Caco-2 (cell line): ENCODE data around the gene RC3H2. TPM values are rescaled to one million over a fixed set of nuclear protein-coding genes. Genes with fewer than 3 reads are reported as not detected.

ENCODE experiments used
- BruUV-seq: library from RNA; stranded (reverse); fragments of 400-500 nt; replicated peaks from 2 replicates; lab custom pipeline; 2021; lab: Mats Ljungman, UMichigan
- CTCF ChIA-PET: fragments of 300-600 bp; sonication (Branson Sonifier 250); formaldehyde crosslinking; loops from one replicate; lab custom pipeline; 2022; ENCODE audit warnings: antibody characterized with exemption; lab: Charles Lee
- POLR2A ChIA-PET: fragments of 300-600 bp; sonication (Branson Sonifier 250); formaldehyde crosslinking; loops from one replicate; lab custom pipeline; 2022; ENCODE audit warnings: antibody characterized with exemption; lab: Charles Lee
- DNase-seq, 2 experiments: peaks; one replicate each; pipeline versions ENCODE4 v3.0.0 to v3.0.0-alpha.2; 2020 to 2022
- H3K27me3 ChIP-seq: replicated peaks from 2 replicates; pipeline ENCODE4 v1.6.0; 2011; ENCODE audit warnings: low read length; ENCODE audit not compliant: control insufficient read depth, insufficient read depth
- H3K36me3 ChIP-seq: 2 replicates; pipeline ENCODE4 v1.5.1; 2011; ENCODE audit warnings: low read length; ENCODE audit not compliant: control insufficient read depth, insufficient read depth
- H3K4me1 ChIP-seq: fragments of 250-450 bp; sonication (Bioruptor Pico); 2 replicates; pipeline ENCODE4 v1.5.1; 2020; ENCODE audit warnings: mild to moderate bottlenecking
- H3K4me3 ChIP-seq: 2 replicates; pipeline ENCODE4 v1.5.1; 2011; ENCODE audit warnings: low read depth, mild to moderate bottlenecking, control low read depth, low read length
- H3K9me3 ChIP-seq: fragments of 250-450 bp; sonication (Bioruptor Pico); 2 replicates; pipeline ENCODE4 v1.5.1; 2020; ENCODE audit warnings: mild to moderate bottlenecking, moderate library complexity
- H3K27ac Mint-ChIP-seq: one replicate; pipeline ENCODE4 v1.8.0; 2022; ENCODE audit warnings: mixed read lengths; ENCODE audit not compliant: unreplicated experiment
- H3K27me3 Mint-ChIP-seq: one replicate; pipeline ENCODE4 v1.8.0; 2022; ENCODE audit warnings: mixed read lengths; ENCODE audit not compliant: insufficient read depth, unreplicated experiment
- H3K36me3 Mint-ChIP-seq: one replicate; pipeline ENCODE4 v1.8.0; 2022; ENCODE audit warnings: mild to moderate bottlenecking, mixed read lengths; ENCODE audit not compliant: insufficient read depth, unreplicated experiment
- H3K4me1 Mint-ChIP-seq: one replicate; pipeline ENCODE4 v1.8.0; 2022; ENCODE audit warnings: low read depth, mixed read lengths; ENCODE audit not compliant: unreplicated experiment
- H3K4me3 Mint-ChIP-seq: one replicate; pipeline ENCODE4 v1.8.0; 2022; ENCODE audit warnings: mild to moderate bottlenecking, moderate library complexity, mixed read lengths; ENCODE audit not compliant: unreplicated experiment
- H3K9me3 Mint-ChIP-seq: one replicate; pipeline ENCODE4 v1.8.0; 2022; ENCODE audit warnings: mixed read lengths; ENCODE audit not compliant: unreplicated experiment
- CTCF ChIP-seq, 2 experiments: fragments of 200-600 bp in 1 of 2; IDR thresholded peaks; 1 replicate in 1 of 2; 2 replicates in 1 of 2; pipeline versions ENCODE4 v1.5.1 to v1.8.0; 2011 to 2022; ENCODE audit warnings: antibody characterized with exemption in 1 of 2, control low read depth in 1 of 2, inconsistent platforms in 1 of 2, low read depth in 1 of 2, low read length in 1 of 2, mild to moderate bottlenecking in 1 of 2, moderate library complexity in 1 of 2; ENCODE audit not compliant: insufficient read depth in 1 of 2, severe bottlenecking in 1 of 2, unreplicated experiment in 1 of 2
- intact Hi-C: fragments of 100-400 bp; cut with micrococcal nuclease; formaldehyde crosslinking; loops from one replicate; pipeline ENCODE4 v1.10.0; 2022; ENCODE audit not compliant: unreplicated experiment
- total RNA-seq: library from RNA; stranded (reverse); gene quantifications from 2 replicates; pipeline ENCODE4 v1.2.3, GENCODE V29; 2022

RC3H2 gene
- total RNA-seq, 1 experiment from 2014 or later, result 53.8 TPM

DNA sequence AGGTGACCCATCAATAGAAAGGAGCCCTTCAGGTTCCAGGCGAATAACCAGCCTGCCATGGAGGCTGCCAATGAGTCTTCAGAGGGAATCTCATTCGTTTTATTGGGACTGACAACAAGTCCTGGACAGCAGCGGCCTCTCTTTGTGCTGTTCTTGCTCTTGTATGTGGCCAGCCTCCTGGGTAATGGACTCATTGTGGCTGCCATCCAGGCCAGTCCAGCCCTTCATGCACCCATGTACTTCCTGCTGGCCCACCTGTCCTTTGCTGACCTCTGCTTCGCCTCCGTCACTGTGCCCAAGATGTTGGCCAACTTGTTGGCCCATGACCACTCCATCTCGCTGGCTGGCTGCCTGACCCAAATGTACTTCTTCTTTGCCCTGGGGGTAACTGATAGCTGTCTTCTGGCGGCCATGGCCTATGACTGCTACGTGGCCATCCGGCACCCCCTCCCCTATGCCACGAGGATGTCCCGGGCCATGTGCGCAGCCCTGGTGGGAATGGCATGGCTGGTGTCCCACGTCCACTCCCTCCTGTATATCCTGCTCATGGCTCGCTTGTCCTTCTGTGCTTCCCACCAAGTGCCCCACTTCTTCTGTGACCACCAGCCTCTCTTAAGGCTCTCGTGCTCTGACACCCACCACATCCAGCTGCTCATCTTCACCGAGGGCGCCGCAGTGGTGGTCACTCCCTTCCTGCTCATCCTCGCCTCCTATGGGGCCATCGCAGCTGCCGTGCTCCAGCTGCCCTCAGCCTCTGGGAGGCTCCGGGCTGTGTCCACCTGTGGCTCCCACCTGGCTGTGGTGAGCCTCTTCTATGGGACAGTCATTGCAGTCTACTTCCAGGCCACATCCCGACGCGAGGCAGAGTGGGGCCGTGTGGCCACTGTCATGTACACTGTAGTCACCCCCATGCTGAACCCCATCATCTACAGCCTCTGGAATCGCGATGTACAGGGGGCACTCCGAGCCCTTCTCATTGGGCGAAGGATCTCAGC lies 104.8 kb downstream of the RC3H2 start, which contains the start of gene OR1K1:
TSS of gene OR1K1 (plus strand) at position 58 of the 995 bp plus-strand sequence. CDS start at position 58, 0 bp downstream.
- Mint-ChIP-seq H3K27ac (no peak within 1 kb of the TSS), H3K27me3 (no peaks in the 10 kb centered on the region), H3K9me3 (peaks cover under 1% of the 10 kb centered on the region), H3K4me1 (no peaks in the 10 kb centered on the region), H3K36me3 (peaks cover 5% of the 10 kb centered on the region), H3K4me3 (no peak within 1 kb of the TSS)
- Histone ChIP-seq H3K4me1 (no peaks in the 10 kb centered on the region), H3K36me3 (no peaks in the 10 kb centered on the region), H3K4me3 (no peak within 1 kb of the TSS), H3K27me3 (no peaks in the 10 kb centered on the region), H3K9me3 (no peaks in the 10 kb centered on the region)
- ChIA-PET POLR2A (no interaction called here), CTCF (interaction anchor here (0.7 kb wide), 1 partner anchor 302 kb away, joined by 3 read pairs; no protein-coding TSS in a partner anchor)
- TF ChIP-seq CTCF (IDR thresholded peaks at IDR 0.05; ENCODE audit: insufficient read depth in 1 of 2, low read depth in 1 of 2, low read length in 1 of 2, severe bottlenecking in 1 of 2, unreplicated experiment in 1 of 2), result no peak
- no TSS peak for BruUV-seq
- DNase-seq, result peak in 1 of 2 experiments; percentile 33
- intact Hi-C loops, result no loop called here

GRCh38 chr9:122797316-122798063 lies 107.7 kb downstream of the RC3H2 start:
- Mint-ChIP-seq H3K4me1 (no peaks in the 10 kb centered on the region), H3K9me3 (no peaks in the 10 kb centered on the region)
- CTCF ChIA-PET, result no interaction called here

More at GRCh38 chr9:122797316-122798063, 107.7 kb downstream of the RC3H2 start:
- Mint-ChIP-seq H3K27me3 (no peaks in the 10 kb centered on the region), H3K27ac (no peak overlapping the region), H3K4me3 (no peak overlapping the region), H3K36me3 (peaks cover 5% of the 10 kb centered on the region)
- H3K4me1 ChIP-seq, result no peaks in the 10 kb centered on the region
- BruUV-seq, result no TSS peak
- H3K36me3 ChIP-seq, result no peaks in the 10 kb centered on the region
- POLR2A ChIA-PET, result no interaction called here
- no peak for DNase-seq
- no peak for TF ChIP-seq CTCF (IDR thresholded peaks at IDR 0.05; ENCODE audit: insufficient read depth in 1 of 2, low read depth in 1 of 2, low read length in 1 of 2, severe bottlenecking in 1 of 2, unreplicated experiment in 1 of 2)
- intact Hi-C loops, result no loop called here
- no peak overlapping the region for H3K4me3 ChIP-seq
- H3K9me3 ChIP-seq, result no peaks in the 10 kb centered on the region
- H3K27me3 ChIP-seq, result no peaks in the 10 kb centered on the region

Other genes starting within 250 kb of the RC3H2 start
- not detected in 2 replicates for gene OR1B1, start 247.7 kb downstream of the RC3H2 start, total RNA-seq
- gene OR1L1, start 243.6 kb downstream of the RC3H2 start, total RNA-seq, result not detected in 2 replicates
- not detected in 2 replicates for gene OR1L3, start 230.2 kb downstream of the RC3H2 start, total RNA-seq
- gene OR1L4, start 181.4 kb downstream of the RC3H2 start, total RNA-seq, result not detected in 2 replicates
- not detected in 2 replicates for gene OR1L6, start 163.1 kb downstream of the RC3H2 start, total RNA-seq
- not detected in 2 replicates for gene OR5C1, start 116.4 kb downstream of the RC3H2 start, total RNA-seq
- gene OR1K1, start 105.2 kb downstream of the RC3H2 start, total RNA-seq, result not detected in 2 replicates
- 20.7 and 20.8 TPM in 2 replicates for gene PDCL, start 76.8 kb downstream of the RC3H2 start, total RNA-seq
- gene ZBTB6, start 8.0 kb upstream of the RC3H2 start, total RNA-seq, result 6.8 and 7.2 TPM in 2 replicates
- 8.7 and 10.3 TPM in 2 replicates for gene ZBTB26, start 26.2 kb upstream of the RC3H2 start, total RNA-seq
- 52.1 and 55.4 TPM in 2 replicates for gene RABGAP1, start 35.7 kb upstream of the RC3H2 start, total RNA-seq
- 0.79 and 2.0 TPM in 2 replicates for gene GPR21, start 128.3 kb upstream of the RC3H2 start, total RNA-seq